Activated naive CD8-positive, alpha-beta T cell treated with anti-CD3 and anti-CD28 coated beads, Interleukin-2, amount 50 U/mL, for 24 hours (primary cell): ENCODE measurements around the gene SCAF1.

Experiments
- ATAC-seq: fragments of 150-1000 bp; cut with Tn5 transposase; one replicate; pipeline ENCODE4 v1.10.0; 2021
- DNase-seq: peaks from one replicate; pipeline ENCODE4 v3.0.0; 2021
- H3K27ac Mint-ChIP-seq: one replicate; pipeline ENCODE4 v1.8.0; 2021; ENCODE audit warnings: mild to moderate bottlenecking, mixed read lengths
- H3K27me3 Mint-ChIP-seq: one replicate; pipeline ENCODE4 v1.8.0; 2021; ENCODE audit warnings: mixed read lengths
- H3K36me3 Mint-ChIP-seq: one replicate; pipeline ENCODE4 v1.8.0; 2021; ENCODE audit warnings: low read depth, mixed read lengths
- H3K4me1 Mint-ChIP-seq: one replicate; pipeline ENCODE4 v1.8.0; 2021; ENCODE audit warnings: mixed read lengths
- H3K4me3 Mint-ChIP-seq: one replicate; pipeline ENCODE4 v1.8.0; 2021; ENCODE audit warnings: mild to moderate bottlenecking, moderate library complexity, mixed read lengths
- H3K9me3 Mint-ChIP-seq: one replicate; pipeline ENCODE4 v1.8.0; 2021; ENCODE audit warnings: mixed read lengths

SCAF1 gene, protein sequence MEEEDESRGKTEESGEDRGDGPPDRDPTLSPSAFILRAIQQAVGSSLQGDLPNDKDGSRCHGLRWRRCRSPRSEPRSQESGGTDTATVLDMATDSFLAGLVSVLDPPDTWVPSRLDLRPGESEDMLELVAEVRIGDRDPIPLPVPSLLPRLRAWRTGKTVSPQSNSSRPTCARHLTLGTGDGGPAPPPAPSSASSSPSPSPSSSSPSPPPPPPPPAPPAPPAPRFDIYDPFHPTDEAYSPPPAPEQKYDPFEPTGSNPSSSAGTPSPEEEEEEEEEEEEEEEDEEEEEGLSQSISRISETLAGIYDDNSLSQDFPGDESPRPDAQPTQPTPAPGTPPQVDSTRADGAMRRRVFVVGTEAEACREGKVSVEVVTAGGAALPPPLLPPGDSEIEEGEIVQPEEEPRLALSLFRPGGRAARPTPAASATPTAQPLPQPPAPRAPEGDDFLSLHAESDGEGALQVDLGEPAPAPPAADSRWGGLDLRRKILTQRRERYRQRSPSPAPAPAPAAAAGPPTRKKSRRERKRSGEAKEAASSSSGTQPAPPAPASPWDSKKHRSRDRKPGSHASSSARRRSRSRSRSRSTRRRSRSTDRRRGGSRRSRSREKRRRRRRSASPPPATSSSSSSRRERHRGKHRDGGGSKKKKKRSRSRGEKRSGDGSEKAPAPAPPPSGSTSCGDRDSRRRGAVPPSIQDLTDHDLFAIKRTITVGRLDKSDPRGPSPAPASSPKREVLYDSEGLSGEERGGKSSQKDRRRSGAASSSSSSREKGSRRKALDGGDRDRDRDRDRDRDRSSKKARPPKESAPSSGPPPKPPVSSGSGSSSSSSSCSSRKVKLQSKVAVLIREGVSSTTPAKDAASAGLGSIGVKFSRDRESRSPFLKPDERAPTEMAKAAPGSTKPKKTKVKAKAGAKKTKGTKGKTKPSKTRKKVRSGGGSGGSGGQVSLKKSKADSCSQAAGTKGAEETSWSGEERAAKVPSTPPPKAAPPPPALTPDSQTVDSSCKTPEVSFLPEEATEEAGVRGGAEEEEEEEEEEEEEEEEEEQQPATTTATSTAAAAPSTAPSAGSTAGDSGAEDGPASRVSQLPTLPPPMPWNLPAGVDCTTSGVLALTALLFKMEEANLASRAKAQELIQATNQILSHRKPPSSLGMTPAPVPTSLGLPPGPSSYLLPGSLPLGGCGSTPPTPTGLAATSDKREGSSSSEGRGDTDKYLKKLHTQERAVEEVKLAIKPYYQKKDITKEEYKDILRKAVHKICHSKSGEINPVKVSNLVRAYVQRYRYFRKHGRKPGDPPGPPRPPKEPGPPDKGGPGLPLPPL

DNA sequence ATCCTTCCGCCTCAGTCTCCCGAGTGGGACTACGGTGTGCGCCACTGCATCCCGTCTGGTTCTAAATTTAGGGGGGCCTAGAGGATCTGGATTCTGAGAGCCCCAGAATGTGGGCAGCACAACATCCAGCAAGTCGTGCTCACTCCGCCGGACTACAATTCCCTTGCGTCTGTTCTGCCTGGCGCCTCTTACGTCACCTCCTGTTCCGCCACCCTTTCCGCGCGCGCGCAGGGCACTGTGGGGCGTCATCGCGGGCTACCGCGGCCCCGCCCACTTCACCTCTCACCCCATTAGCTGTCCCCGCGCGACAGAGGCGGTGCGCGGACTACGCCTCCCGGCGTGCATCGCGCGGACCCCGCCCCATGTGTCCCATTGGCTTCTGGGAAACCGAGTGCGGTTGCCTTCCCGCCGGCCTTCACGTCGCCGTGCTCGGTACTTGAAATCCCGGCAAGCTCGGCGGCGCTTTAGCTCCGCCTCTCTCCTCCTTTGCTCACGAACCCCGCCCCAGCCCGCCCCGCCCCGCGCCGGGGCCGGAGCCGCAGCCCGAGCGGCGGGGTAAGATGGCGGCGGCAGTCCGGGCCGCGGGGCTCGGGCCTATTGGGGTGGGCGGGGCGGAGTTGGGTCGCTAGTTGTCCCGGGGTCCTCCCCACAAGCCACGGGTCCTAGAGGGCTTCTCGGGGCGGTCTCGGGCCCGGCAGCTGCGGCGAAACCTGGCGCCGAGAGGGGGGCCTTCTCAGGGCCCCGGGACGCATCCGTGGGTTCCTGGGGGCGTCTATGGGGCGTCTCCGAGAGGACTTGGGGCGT, at the start of gene SCAF1:
Gene SCAF1 (plus strand): TSS at position 522 of the 804 bp plus-strand sequence. CDS start 2,818 bp downstream, outside the sequence.
- DNase-seq (peak; percentile 99), ATAC-seq (peak; percentile 55)
- Mint-ChIP-seq H3K9me3 (no peaks in the 10 kb centered on the region), H3K27me3 (peaks cover 2% of the 10 kb centered on the region), H3K4me3 (peak within 1 kb of the TSS; percentile 98), H3K4me1 (peaks cover 47% of the 10 kb centered on the region), H3K27ac (peak within 1 kb of the TSS; percentile 99), H3K36me3 (peaks cover 15% of the 10 kb centered on the region)

DNA sequence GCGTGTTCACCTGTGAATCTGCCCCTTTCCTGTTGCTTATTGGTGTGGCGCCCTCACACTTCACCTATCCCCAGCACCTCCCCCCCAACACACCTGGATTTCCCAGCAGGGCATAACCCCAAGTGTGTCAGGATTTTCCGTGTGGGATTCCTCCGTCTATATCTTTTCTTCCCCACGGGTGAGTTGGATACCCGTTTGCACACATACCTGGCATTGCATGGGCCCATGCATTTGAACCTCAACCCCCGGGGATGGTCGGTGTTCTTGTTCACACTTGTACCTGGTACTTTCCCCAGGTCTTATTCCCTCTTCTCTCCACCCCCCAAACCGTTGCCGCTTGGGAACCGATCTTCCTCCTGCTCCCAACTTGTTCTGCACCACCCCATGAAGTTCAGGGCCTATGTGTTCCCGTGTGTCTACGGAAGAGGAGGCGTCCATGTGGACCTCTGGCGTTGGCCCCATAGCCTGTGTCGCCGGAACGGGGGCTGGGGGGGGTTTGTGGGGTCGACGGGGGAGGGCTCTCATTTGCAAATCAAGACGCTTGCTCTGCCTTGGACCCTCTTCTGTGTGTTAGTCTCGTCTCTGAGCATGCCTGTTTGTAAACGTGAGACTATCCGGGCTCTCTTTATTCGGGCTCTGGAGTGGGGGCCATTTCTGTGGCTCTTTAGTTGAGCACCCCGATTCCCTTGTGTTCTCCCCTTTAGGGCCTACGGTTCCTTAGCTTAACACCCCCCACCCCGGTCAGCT, 49.4 kb upstream of the SCAF1 start:
- ATAC-seq (no peak), DNase-seq (peak; percentile 40)
- H3K27me3 Mint-ChIP-seq = no peaks in the 10 kb centered on the region
- H3K36me3 Mint-ChIP-seq = peaks cover 9% of the 10 kb centered on the region
- H3K27ac Mint-ChIP-seq = peak overlapping the region; percentile 90
- H3K4me1 Mint-ChIP-seq = peaks cover 31% of the 10 kb centered on the region
- H3K9me3 Mint-ChIP-seq = no peaks in the 10 kb centered on the region
- H3K4me3 Mint-ChIP-seq = peak overlapping the region; percentile 89

DNA sequence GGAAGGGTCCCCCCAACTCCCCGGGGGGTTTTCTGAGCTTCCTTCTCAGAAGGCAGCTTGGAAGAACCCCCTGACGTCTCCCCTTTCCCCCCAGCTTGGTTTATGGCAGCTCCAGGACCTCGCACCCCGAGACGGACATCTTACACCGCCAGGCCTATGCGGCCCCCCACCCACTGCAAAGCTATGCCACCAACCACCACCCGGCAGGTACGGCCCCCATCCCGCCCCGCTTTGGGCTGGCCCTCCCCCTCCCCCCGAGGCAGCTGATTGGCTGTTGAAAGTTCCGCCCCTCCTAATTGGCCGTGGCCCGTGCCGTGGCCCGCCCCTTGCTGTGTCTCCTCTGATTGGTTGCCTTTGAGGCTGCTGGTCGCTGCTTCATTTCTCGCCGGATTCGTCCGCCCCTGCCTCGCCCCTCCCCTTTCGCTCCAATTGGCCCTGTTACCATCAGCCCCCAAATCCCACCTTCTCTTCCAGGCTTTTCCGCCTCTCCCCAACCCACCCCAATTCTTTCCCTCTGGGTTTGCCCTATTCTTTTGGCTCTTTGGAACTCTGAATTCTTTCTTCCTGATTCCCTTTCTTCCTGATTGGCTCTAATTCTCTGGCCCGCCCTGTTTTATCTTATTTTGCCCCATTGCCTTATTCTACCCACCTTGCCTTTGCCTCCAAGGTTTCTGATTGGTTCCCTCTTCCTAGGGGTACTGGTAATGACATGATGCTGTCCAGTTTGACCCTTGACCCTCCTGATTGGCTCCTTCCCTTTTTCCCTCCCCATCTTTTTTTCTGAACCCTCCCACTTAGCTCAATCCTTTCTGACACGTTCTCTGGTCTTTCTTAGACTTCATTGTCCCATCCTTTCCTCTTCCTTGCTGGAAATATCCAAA, 48.5 kb upstream of the SCAF1 start:
- Mint-ChIP-seq H3K4me1 (peaks cover 31% of the 10 kb centered on the region), H3K36me3 (peaks cover 11% of the 10 kb centered on the region), H3K4me3 (peak overlapping the region; percentile 89), H3K27ac (peak overlapping the region; percentile 90), H3K27me3 (no peaks in the 10 kb centered on the region), H3K9me3 (no peaks in the 10 kb centered on the region)
- peak; percentile 62 for ATAC-seq
- peak; percentile 96 for DNase-seq

DNA sequence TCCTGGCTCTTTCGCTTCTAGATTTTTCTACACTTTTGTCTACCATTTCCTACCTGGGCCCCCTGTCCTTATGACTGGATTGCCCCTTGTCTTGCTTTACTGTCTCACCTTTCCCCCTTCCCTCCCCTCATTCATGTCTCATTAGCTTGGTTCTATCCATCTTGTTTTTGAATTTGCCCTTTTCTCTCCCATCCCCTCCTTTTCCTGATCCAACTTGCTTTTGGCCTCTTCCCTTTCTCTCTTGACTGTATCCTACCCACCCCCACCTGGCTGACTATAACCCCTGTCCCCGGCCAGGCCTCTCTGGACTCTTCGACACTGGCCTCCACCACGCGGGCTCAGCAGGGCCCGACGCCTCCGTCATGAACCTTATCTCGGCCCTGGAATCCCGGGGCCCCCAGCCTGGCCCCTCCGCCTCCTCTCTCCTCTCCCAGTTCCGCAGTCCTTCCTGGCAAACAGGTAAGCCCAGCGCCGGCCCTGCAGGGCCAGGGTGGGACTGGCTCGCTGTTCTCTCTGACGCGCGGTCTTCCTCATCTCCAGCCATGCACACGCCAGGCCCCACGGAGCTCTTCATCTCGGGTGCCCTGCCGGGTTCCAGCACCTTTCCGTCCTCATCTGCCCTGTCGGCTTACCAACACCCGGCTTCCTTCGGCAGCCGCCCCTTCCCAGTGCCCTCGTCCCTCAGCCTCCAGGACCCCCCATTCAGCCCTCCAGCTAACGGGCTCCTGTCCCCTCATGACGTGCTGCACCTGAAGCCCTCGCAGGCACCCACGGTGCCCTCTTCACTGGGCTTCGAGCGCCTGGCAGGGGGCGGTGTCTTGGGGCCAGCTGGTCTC, 47.6 kb upstream of the SCAF1 start:
- no peaks in the 10 kb centered on the region for H3K27me3 Mint-ChIP-seq
- H3K27ac Mint-ChIP-seq = peak overlapping the region; percentile 90
- peak overlapping the region; percentile 89 for H3K4me3 Mint-ChIP-seq
- H3K9me3 Mint-ChIP-seq = no peaks in the 10 kb centered on the region
- peaks cover 11% of the 10 kb centered on the region for H3K36me3 Mint-ChIP-seq
- ATAC-seq (no peak), DNase-seq (no peak)
- H3K4me1 Mint-ChIP-seq = peaks cover 27% of the 10 kb centered on the region

DNA sequence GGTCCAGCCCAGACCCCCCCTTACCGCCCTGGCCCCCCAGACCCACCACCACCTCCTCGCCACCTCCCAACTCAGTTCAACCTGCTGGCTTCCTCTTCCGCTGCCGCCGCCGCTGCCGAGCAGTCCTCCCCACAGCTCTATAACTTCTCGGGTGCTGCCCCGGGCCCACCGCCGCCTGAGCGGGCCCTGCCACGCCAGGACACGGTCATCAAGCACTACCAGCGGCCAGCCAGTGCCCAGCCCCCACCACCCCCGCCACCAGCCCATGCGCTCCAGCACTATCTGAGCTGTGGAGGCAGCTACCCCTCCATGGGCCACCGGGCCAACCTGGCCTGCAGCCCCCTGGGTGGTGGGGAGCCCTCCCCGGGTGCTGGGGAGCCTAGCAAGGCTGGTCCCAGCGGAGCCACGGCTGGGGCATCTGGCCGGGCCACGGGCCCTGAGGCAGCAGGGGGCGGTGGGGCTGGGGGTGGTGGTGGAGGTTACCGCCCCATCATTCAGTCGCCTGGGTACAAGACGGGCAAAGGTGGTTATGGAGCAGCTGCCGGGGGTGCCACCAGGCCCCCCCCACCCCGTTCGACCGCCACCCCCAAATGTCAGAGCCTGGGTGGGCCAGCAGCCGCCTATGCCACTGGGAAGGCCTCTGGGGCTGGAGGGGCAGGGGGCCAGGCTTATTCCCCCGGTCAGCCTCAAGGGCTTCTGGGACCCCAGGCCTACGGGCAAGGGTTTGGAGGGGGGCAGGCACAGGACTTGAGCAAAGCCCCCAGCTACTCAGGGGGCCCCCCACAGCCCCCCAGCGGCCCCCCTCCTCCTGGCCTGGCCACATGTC, 46.8 kb upstream of the SCAF1 start:
- peaks cover 11% of the 10 kb centered on the region for H3K36me3 Mint-ChIP-seq
- no peak overlapping the region for H3K4me3 Mint-ChIP-seq
- H3K9me3 Mint-ChIP-seq = no peaks in the 10 kb centered on the region
- H3K27ac Mint-ChIP-seq = no peak overlapping the region
- DNase-seq = no peak
- ATAC-seq = no peak
- H3K4me1 Mint-ChIP-seq = peaks cover 23% of the 10 kb centered on the region
- H3K27me3 Mint-ChIP-seq = no peaks in the 10 kb centered on the region

DNA sequence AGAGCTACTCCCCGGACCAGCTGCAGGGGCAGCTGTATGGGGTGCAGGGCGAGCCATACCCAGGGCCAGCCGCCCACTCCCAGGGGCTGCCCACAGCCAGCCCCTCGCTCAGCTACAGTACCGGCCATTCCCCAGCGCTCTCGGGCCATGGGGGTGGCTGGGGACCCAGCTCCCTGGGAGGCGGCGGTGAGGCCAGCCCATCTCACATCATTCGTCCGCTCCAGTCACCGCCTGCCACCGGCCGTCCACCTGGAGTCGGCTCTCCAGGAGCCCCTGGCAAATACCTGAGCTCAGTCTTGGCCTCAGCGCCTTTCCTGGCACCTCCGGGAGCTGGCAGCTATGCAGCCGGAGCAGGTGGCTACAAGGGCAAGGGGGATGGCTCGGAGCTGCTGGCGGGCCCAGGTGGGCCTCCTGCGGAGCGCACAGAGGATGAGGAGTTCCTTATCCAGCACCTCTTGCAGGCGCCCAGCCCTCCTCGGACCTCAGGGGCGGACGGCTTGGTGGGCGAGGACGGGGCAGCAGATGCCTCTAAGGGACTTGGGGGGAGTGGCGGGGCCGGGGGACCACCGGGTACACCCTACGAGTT, 46.1 kb upstream of the SCAF1 start:
- DNase-seq (no peak), ATAC-seq (no peak)
- Mint-ChIP-seq H3K4me3 (no peak overlapping the region), H3K36me3 (peaks cover 12% of the 10 kb centered on the region), H3K4me1 (peaks cover 21% of the 10 kb centered on the region), H3K9me3 (no peaks in the 10 kb centered on the region), H3K27me3 (no peaks in the 10 kb centered on the region), H3K27ac (no peak overlapping the region)

DNA sequence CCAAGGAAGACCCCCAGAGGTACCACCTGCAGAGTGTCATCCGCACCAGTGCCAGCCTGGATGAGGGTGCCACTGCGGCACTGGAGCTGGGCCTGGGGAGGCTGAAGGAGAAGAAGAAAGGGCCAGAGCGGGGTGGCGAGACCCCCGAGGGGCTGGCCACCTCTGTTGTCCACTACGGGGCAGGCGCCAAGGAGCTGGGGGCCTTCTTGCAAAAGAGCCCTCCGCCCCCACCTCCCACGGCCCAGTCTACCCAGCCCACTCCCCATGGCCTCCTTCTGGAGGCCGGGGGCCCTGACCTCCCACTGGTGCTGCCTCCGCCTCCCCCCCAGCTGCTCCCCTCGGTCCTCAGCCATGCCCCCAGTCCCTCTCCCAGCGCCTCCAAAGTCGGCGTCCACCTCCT, 45.6 kb upstream of the SCAF1 start:
- Mint-ChIP-seq H3K36me3 (peaks cover 15% of the 10 kb centered on the region), H3K9me3 (no peaks in the 10 kb centered on the region), H3K27ac (no peak overlapping the region), H3K27me3 (no peaks in the 10 kb centered on the region), H3K4me3 (no peak overlapping the region), H3K4me1 (peaks cover 21% of the 10 kb centered on the region)
- ATAC-seq (no peak), DNase-seq (no peak)

DNA sequence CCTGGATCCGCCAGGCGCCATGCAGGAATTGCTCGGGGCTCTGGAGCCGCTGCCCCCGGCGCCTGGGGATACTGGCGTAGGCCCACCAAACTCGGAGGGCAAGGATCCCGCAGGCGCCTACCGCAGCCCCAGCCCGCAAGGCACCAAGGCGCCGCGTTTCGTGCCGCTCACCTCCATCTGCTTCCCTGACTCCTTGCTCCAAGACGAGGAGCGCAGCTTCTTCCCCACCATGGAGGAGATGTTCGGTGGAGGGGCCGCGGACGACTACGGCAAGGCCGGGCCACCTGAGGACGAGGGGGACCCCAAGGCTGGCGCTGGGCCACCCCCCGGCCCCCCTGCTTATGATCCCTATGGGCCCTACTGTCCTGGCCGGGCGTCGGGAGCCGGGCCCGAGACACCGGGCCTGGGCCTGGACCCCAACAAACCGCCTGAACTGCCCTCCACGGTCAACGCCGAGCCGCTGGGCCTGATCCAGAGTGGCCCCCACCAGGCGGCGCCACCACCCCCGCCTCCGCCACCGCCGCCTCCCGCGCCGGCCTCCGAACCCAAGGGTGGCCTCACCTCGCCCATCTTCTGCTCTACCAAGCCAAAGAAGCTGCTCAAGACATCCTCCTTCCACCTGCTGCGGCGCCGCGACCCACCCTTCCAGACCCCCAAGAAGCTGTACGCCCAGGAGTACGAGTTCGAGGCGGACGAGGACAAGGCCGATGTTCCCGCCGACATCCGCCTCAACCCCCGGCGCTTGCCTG, 44.9 kb upstream of the SCAF1 start:
- Mint-ChIP-seq H3K4me3 (no peak overlapping the region), H3K27me3 (no peaks in the 10 kb centered on the region), H3K4me1 (peaks cover 20% of the 10 kb centered on the region), H3K9me3 (no peaks in the 10 kb centered on the region), H3K36me3 (peaks cover 15% of the 10 kb centered on the region), H3K27ac (no peak overlapping the region)
- ATAC-seq (no peak), DNase-seq (no peak)

DNA sequence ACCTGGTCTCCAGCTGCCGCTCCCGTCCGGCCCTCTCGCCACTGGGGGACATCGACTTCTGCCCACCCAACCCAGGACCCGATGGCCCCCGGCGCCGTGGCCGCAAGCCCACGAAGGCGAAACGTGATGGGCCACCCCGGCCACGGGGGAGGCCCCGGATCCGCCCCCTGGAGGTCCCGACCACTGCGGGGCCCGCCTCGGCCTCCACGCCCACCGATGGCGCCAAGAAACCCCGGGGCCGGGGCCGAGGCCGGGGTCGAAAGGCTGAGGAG, 44.4 kb upstream of the SCAF1 start:
- Mint-ChIP-seq H3K27me3 (no peaks in the 10 kb centered on the region), H3K36me3 (peaks cover 15% of the 10 kb centered on the region), H3K9me3 (no peaks in the 10 kb centered on the region), H3K4me3 (no peak overlapping the region), H3K27ac (no peak overlapping the region), H3K4me1 (peaks cover 17% of the 10 kb centered on the region)
- DNase-seq = no peak
- ATAC-seq = no peak

DNA sequence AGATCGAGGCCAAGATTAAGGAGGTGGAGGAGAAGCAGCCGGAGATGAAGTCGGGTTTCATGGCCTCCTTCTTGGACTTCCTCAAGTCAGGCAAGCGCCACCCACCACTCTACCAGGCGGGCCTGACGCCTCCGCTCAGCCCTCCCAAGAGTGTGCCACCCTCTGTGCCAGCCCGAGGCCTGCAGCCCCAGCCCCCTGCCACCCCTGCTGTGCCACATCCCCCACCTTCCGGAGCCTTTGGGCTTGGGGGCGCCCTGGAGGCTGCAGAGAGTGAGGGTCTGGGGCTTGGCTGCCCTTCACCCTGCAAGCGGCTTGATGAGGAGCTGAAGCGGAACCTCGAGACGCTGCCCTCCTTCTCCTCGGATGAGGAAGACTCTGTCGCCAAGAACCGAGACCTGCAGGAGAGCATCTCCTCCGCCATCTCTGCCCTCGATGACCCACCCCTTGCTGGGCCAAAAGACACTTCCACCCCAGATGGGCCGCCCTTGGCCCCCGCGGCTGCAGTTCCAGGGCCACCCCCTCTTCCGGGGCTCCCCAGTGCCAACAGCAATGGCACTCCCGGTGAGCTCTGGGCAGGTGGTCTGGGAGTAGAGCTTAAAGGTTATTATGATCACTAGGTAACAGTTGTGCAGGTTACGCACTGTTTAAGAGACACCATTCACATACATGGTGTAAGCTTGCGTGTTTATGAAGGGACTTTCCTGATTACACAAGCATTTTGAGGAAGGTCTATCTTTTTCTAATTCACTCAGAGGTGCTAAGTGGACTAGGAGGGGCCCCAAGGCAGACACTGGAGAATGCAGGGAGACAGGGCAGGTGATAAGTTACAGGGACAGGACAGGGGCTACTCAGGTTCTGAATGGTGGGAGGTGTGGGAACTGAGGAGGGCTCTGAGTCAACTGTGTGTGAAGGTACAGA, 42.4 kb upstream of the SCAF1 start:
- no peak overlapping the region for H3K4me3 Mint-ChIP-seq
- peak overlapping the region; percentile 17 for H3K27ac Mint-ChIP-seq
- ATAC-seq (no peak), DNase-seq (no peak)
- no peaks in the 10 kb centered on the region for H3K27me3 Mint-ChIP-seq
- H3K9me3 Mint-ChIP-seq = no peaks in the 10 kb centered on the region
- H3K36me3 Mint-ChIP-seq = peaks cover 12% of the 10 kb centered on the region
- peaks cover 4% of the 10 kb centered on the region for H3K4me1 Mint-ChIP-seq
